ENCODE measurements around the gene PYROXD2.

PYROXD2 gene

GRCh38 chr10:98410759-98411158 is 4.2 kb downstream of the PYROXD2 start:
- Histone ChIP-seq H3K27me3 (ENCODE audit: insufficient read depth, low read length, poor library complexity) (no peaks in the 10 kb centered on the region), H3K36me3 (ENCODE audit: insufficient read depth, low read length) (no peaks in the 10 kb centered on the region), H3K9me3 (ENCODE audit: insufficient read depth, low read length, severe bottlenecking) (no peaks in the 10 kb centered on the region), H3K9ac (ENCODE audit: low read depth, low read length) (no peak overlapping the region), H3K79me2 (ENCODE audit: insufficient read depth, low read length) (no peaks in the 10 kb centered on the region), H3K4me2 (ENCODE audit: insufficient read depth, low read length) (no peak overlapping the region), H3K27ac (ENCODE audit: low read length) (no peak overlapping the region), H2AFZ (ENCODE audit: low read depth, low read length) (no peak overlapping the region), H3K4me1 (ENCODE audit: insufficient read depth, low read length) (peaks cover 17% of the 10 kb centered on the region), H4K20me1 (ENCODE audit: insufficient read depth, low read length) (no peaks in the 10 kb centered on the region; the same call in 1 of the 2 replicates), H3K4me3 (ENCODE audit: low read depth in 1 of 2, low read length in 2 of 2) (no peak overlapping the region)
- TF ChIP-seq CTCF (IDR thresholded peaks at IDR 0.05; ENCODE audit: borderline replicate concordance, extremely low read depth, low read length, poor library complexity, severe bottlenecking), result no peak
- no peak for TF ChIP-seq EZH2 (IDR thresholded peaks at IDR 0.05; ENCODE audit: borderline replicate concordance, low read depth, low read length, severe bottlenecking)
- no peak for DNase-seq
- no peak for ATAC-seq (ENCODE audit: insufficient read depth, low read depth)

GRCh38 chr10:98410135-98410743 is 4.7 kb downstream of the PYROXD2 start:
- no peak overlapping the region for H3K4me3 ChIP-seq (ENCODE audit: low read depth in 1 of 2, low read length in 2 of 2)
- ATAC-seq (ENCODE audit: insufficient read depth, low read depth) (no peak), DNase-seq (no peak)
- no peaks in the 10 kb centered on the region for H3K27me3 ChIP-seq (ENCODE audit: insufficient read depth, low read length, poor library complexity)
- H3K36me3 ChIP-seq (ENCODE audit: insufficient read depth, low read length), result no peaks in the 10 kb centered on the region
- no peak overlapping the region for H2AFZ ChIP-seq (ENCODE audit: low read depth, low read length)
- H3K4me2 ChIP-seq (ENCODE audit: insufficient read depth, low read length), result no peak overlapping the region
- H3K27ac ChIP-seq (ENCODE audit: low read length), result no peak overlapping the region
- H3K79me2 ChIP-seq (ENCODE audit: insufficient read depth, low read length), result no peaks in the 10 kb centered on the region
- no peaks in the 10 kb centered on the region for H3K9me3 ChIP-seq (ENCODE audit: insufficient read depth, low read length, severe bottlenecking)
- peaks cover 13% of the 10 kb centered on the region for H3K4me1 ChIP-seq (ENCODE audit: insufficient read depth, low read length)
- H4K20me1 ChIP-seq (ENCODE audit: insufficient read depth, low read length), result no peaks in the 10 kb centered on the region; the same call in none of the 2 replicates
- TF ChIP-seq CTCF (IDR thresholded peaks at IDR 0.05; ENCODE audit: borderline replicate concordance, extremely low read depth, low read length, poor library complexity, severe bottlenecking) (no peak), EZH2 (IDR thresholded peaks at IDR 0.05; ENCODE audit: borderline replicate concordance, low read depth, low read length, severe bottlenecking) (no peak)
- H3K9ac ChIP-seq (ENCODE audit: low read depth, low read length), result no peak overlapping the region

GRCh38 chr10:98408799-98409198 is 6.2 kb downstream of the PYROXD2 start:
- Histone ChIP-seq H3K4me1 (ENCODE audit: insufficient read depth, low read length) (no peaks in the 10 kb centered on the region; the same call in 1 of the 2 replicates), H3K9ac (ENCODE audit: low read depth, low read length) (no peak overlapping the region), H3K9me3 (ENCODE audit: insufficient read depth, low read length, severe bottlenecking) (no peaks in the 10 kb centered on the region), H3K36me3 (ENCODE audit: insufficient read depth, low read length) (no peaks in the 10 kb centered on the region), H2AFZ (ENCODE audit: low read depth, low read length) (no peak overlapping the region), H4K20me1 (ENCODE audit: insufficient read depth, low read length) (no peaks in the 10 kb centered on the region; the same call in none of the 2 replicates), H3K4me3 (ENCODE audit: low read depth in 1 of 2, low read length in 2 of 2) (no peak overlapping the region), H3K27me3 (ENCODE audit: insufficient read depth, low read length, poor library complexity) (no peaks in the 10 kb centered on the region), H3K27ac (ENCODE audit: low read length) (no peak overlapping the region), H3K79me2 (ENCODE audit: insufficient read depth, low read length) (no peaks in the 10 kb centered on the region), H3K4me2 (ENCODE audit: insufficient read depth, low read length) (no peak overlapping the region)
- ATAC-seq (ENCODE audit: insufficient read depth, low read depth) (no peak), DNase-seq (no peak)
- TF ChIP-seq EZH2 (IDR thresholded peaks at IDR 0.05; ENCODE audit: borderline replicate concordance, low read depth, low read length, severe bottlenecking), result no peak

- Histone ChIP-seq H2AFZ (ENCODE audit: low read depth, low read length) (no peak overlapping the region), H3K4me1 (ENCODE audit: insufficient read depth, low read length) (no peaks in the 10 kb centered on the region), H4K20me1 (ENCODE audit: insufficient read depth, low read length) (no peaks in the 10 kb centered on the region; the same call in none of the 2 replicates), H3K79me2 (ENCODE audit: insufficient read depth, low read length) (no peaks in the 10 kb centered on the region), H3K9ac (ENCODE audit: low read depth, low read length) (no peak overlapping the region), H3K27ac (ENCODE audit: low read length) (no peak overlapping the region), H3K27me3 (ENCODE audit: insufficient read depth, low read length, poor library complexity) (no peaks in the 10 kb centered on the region), H3K9me3 (ENCODE audit: insufficient read depth, low read length, severe bottlenecking) (no peaks in the 10 kb centered on the region), H3K36me3 (ENCODE audit: insufficient read depth, low read length) (no peaks in the 10 kb centered on the region), H3K4me2 (ENCODE audit: insufficient read depth, low read length) (no peak overlapping the region), H3K4me3 (ENCODE audit: low read depth in 1 of 2, low read length in 2 of 2) (no peak overlapping the region)
- TF ChIP-seq CTCF (IDR thresholded peaks at IDR 0.05; ENCODE audit: borderline replicate concordance, extremely low read depth, low read length, poor library complexity, severe bottlenecking) (no peak), EZH2 (IDR thresholded peaks at IDR 0.05; ENCODE audit: borderline replicate concordance, low read depth, low read length, severe bottlenecking) (no peak)
- ATAC-seq (ENCODE audit: insufficient read depth, low read depth) (no peak), DNase-seq (no peak)
These were observed 7.2 kb downstream of the PYROXD2 start for GRCh38 chr10:98407744-98408241.
